K562 (cell line): ENCODE results near the gene AGAP3.

Experiments
- CHD2 ChIP-seq: IDR thresholded peaks from 2 replicates; pipeline ENCODE4 v1.6.1; 2011; ENCODE audit warnings: low read depth, low read length
- IRF1 ChIP-seq: sonication (generic); formaldehyde crosslinking; IDR thresholded peaks from 2 replicates; pipeline ENCODE4 v1.8.0; 2022; ENCODE audit warnings: missing genetic modification reagents, mild to moderate bottlenecking, borderline replicate concordance
- POLR2A ChIP-seq: fragments of 450-650 bp; conservative IDR thresholded peaks from 2 replicates; pipeline ENCODE4 v1.6.1; 2016
- SMAD2 ChIP-seq: fragments of 150-350 bp; IDR thresholded peaks from 2 replicates; pipeline ENCODE4 v1.6.1; 2014; ENCODE audit warnings: low read depth, mild to moderate bottlenecking, low read length
- TF ChIP-seq, protein P1 (sequence below), 3 experiments: IDR thresholded peaks in 2 of 3; conservative IDR thresholded peaks in 1 of 3; 2 replicates each; pipeline ENCODE4 v1.5.1; 2011 to 2012; ENCODE audit warnings: low read length in 3 of 3, mild to moderate bottlenecking in 3 of 3, control low read depth in 2 of 3, improper control_type of control experiment in 1 of 3, inconsistent platforms in 1 of 3, low read depth in 1 of 3, mixed read lengths in 1 of 3, moderate library complexity in 1 of 3; ENCODE audit not compliant: insufficient read depth in 2 of 3

DNA sequence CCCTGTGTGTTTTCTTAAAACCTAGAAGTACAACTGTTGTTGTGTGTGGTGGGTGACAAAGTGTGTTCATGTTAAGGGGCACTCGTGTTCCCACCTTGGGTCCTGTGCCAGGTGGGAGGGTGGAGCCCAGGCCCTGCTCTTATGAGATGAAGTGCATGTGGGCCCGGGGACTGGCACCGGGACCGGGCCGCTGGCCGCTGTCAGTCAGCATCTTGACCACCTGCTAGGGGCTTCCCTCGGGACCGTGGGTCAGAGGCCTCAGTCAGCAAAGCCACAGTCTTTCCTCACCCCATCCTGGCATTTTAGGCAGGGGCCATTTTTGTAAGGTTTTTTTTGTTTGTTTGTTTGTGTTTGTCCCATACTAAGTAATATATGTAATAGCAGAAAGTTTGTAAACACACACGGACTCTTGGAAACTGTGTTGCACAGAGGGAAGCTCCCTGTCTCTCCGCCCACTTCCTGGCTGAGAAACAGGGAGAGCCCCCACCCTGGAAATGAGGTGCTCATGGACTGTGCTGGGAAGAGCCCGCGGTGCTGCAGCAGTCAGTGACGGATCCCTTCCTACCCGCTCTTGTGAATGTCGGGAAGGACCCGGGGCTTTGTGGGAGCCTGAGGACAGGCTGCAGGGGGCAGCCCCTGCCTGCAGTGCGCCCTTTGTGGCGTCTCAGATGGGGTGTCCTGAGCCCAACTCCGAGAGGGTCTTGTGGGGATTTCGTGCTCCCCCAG, 13.4 kb downstream of the AGAP3 start:
- TF ChIP-seq SMAD2 (no peak), POLR2A (no peak), CHD2 (no peak), IRF1 (CRISPR knock-in tag) (no peak)
- TF ChIP-seq, protein P1, sequence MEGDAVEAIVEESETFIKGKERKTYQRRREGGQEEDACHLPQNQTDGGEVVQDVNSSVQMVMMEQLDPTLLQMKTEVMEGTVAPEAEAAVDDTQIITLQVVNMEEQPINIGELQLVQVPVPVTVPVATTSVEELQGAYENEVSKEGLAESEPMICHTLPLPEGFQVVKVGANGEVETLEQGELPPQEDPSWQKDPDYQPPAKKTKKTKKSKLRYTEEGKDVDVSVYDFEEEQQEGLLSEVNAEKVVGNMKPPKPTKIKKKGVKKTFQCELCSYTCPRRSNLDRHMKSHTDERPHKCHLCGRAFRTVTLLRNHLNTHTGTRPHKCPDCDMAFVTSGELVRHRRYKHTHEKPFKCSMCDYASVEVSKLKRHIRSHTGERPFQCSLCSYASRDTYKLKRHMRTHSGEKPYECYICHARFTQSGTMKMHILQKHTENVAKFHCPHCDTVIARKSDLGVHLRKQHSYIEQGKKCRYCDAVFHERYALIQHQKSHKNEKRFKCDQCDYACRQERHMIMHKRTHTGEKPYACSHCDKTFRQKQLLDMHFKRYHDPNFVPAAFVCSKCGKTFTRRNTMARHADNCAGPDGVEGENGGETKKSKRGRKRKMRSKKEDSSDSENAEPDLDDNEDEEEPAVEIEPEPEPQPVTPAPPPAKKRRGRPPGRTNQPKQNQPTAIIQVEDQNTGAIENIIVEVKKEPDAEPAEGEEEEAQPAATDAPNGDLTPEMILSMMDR (IDR thresholded peaks at IDR 0.05 in 2 of 3, conservative IDR thresholded peaks at IDR 0.05 in 1 of 3; ENCODE audit: insufficient read depth in 2 of 3, low read depth in 1 of 3, low read length in 3 of 3): no peak
